H9 (cell line): Measurements from ENCODE around the gene ZNF644. TPM values are rescaled to one million over a fixed set of nuclear protein-coding genes. Genes with fewer than 3 reads are reported as not detected.

Source experiments
- DNase-seq: peaks from one replicate; pipeline ENCODE4 v3.0.0-alpha.2; 2017
- H2AFZ ChIP-seq: one replicate; pipeline ENCODE4 v1.6.1; 2013; ENCODE audit warnings: mild to moderate bottlenecking, low read length, control low read depth, moderate library complexity
- H2AK5ac ChIP-seq: 2 replicates; pipeline ENCODE4 v1.6.1; 2013; ENCODE audit warnings: low read length, control low read depth, mixed read lengths; ENCODE audit not compliant: insufficient read length
- H2BK120ac ChIP-seq: one replicate; pipeline ENCODE4 v1.6.1; 2013; ENCODE audit warnings: low read depth, mild to moderate bottlenecking, low read length, control low read depth, inconsistent platforms; ENCODE audit not compliant: poor library complexity, severe bottlenecking
- H2BK12ac ChIP-seq: 2 replicates; pipeline ENCODE4 v1.6.1; 2013; ENCODE audit warnings: low read length, control low read depth, mixed read lengths, low read depth; ENCODE audit not compliant: insufficient read length
- H2BK15ac ChIP-seq: 2 replicates; pipeline ENCODE4 v1.6.1; 2013; ENCODE audit warnings: low read depth, low read length, control low read depth
- H2BK20ac ChIP-seq: one replicate; pipeline ENCODE4 v1.6.1; 2013; ENCODE audit warnings: low read depth, mild to moderate bottlenecking, low read length, control low read depth, inconsistent platforms; ENCODE audit not compliant: poor library complexity, severe bottlenecking
- H2BK5ac ChIP-seq: 2 replicates; pipeline ENCODE4 v1.6.1; 2013; ENCODE audit warnings: low read length, control low read depth, mixed read lengths; ENCODE audit not compliant: insufficient read length
- H3K14ac ChIP-seq: 2 replicates; pipeline ENCODE4 v1.6.1; 2013; ENCODE audit warnings: low read length, control low read depth; ENCODE audit not compliant: insufficient read depth
- H3K18ac ChIP-seq: 2 replicates; pipeline ENCODE4 v1.6.1; 2013; ENCODE audit warnings: low read depth, mild to moderate bottlenecking, mixed read lengths, low read length, control low read depth; ENCODE audit not compliant: insufficient read length
- H3K23ac ChIP-seq: 2 replicates; pipeline ENCODE4 v1.6.1; 2013; ENCODE audit warnings: low read length, control low read depth, mixed read lengths, low read depth; ENCODE audit not compliant: insufficient read length
- H3K23me2 ChIP-seq: 2 replicates; pipeline ENCODE4 v1.6.1; 2013; ENCODE audit warnings: low read depth, mild to moderate bottlenecking, mixed read lengths, low read length, control low read depth; ENCODE audit not compliant: insufficient read length, poor library complexity, severe bottlenecking
- H3K27ac ChIP-seq: 2 replicates; pipeline ENCODE4 v1.5.1; 2013; ENCODE audit warnings: low read length, control low read depth, mixed read lengths, low read depth; ENCODE audit not compliant: insufficient read length
- H3K27me3 ChIP-seq: 2 replicates; pipeline ENCODE4 v1.6.1; 2013; ENCODE audit warnings: low read length, control low read depth, inconsistent platforms; ENCODE audit not compliant: insufficient read depth
- H3K4ac ChIP-seq: 2 replicates; pipeline ENCODE4 v1.6.1; 2013; ENCODE audit warnings: low read depth, mild to moderate bottlenecking, control low read depth, inconsistent platforms, low read length, moderate library complexity
- H3K4me1 ChIP-seq: 2 replicates; pipeline ENCODE4 v1.6.1; 2013; ENCODE audit warnings: low read length, control low read depth, inconsistent platforms; ENCODE audit not compliant: insufficient read depth
- H3K4me2 ChIP-seq: 2 replicates; pipeline ENCODE4 v1.6.1; 2013; ENCODE audit warnings: low read length, control low read depth, mixed read lengths; ENCODE audit not compliant: insufficient read length, insufficient read depth
- H3K56ac ChIP-seq: 2 replicates; pipeline ENCODE4 v1.6.1; 2013; ENCODE audit warnings: low read depth, mild to moderate bottlenecking, mixed read lengths, low read length, control low read depth; ENCODE audit not compliant: insufficient read length
- H3K79me1 ChIP-seq: 2 replicates; pipeline ENCODE4 v1.6.1; 2013; ENCODE audit warnings: low read depth, mild to moderate bottlenecking, moderate library complexity, low read length, control low read depth, inconsistent platforms; ENCODE audit not compliant: insufficient read depth, poor library complexity, severe bottlenecking
- H3K79me2 ChIP-seq: 2 replicates; pipeline ENCODE4 v1.6.1; 2013; ENCODE audit warnings: low read length, control low read depth, inconsistent platforms; ENCODE audit not compliant: insufficient read depth
- H3K9ac ChIP-seq: 2 replicates; pipeline ENCODE4 v1.6.1; 2013; ENCODE audit warnings: low read length, control low read depth, mixed read lengths; ENCODE audit not compliant: insufficient read length; ENCODE audit errors: extremely low read depth
- H3K9me3 ChIP-seq: one replicate; pipeline ENCODE4 v1.6.1; 2013; ENCODE audit warnings: low read depth, low read length, inconsistent platforms; ENCODE audit not compliant: control insufficient read depth
- H3T11ph ChIP-seq: one replicate; pipeline ENCODE4 v1.6.1; 2013; ENCODE audit warnings: mild to moderate bottlenecking, low read length, control low read depth, inconsistent platforms
- H4K20me1 ChIP-seq: one replicate; pipeline ENCODE4 v1.6.1; 2013; ENCODE audit not compliant: control insufficient read depth, insufficient read length, insufficient read depth
- H4K5ac ChIP-seq: 2 replicates; pipeline ENCODE4 v1.6.1; 2013; ENCODE audit warnings: low read depth, mild to moderate bottlenecking, mixed read lengths, low read length, control low read depth; ENCODE audit not compliant: insufficient read length
- H4K8ac ChIP-seq: replicated peaks from 2 replicates; pipeline ENCODE4 v1.6.1; 2013; ENCODE audit warnings: low read length, control low read depth, mixed read lengths, low read depth; ENCODE audit not compliant: insufficient read length
- H4K91ac ChIP-seq: 2 replicates; pipeline ENCODE4 v1.6.1; 2013; ENCODE audit warnings: low read depth, mild to moderate bottlenecking, moderate library complexity, mixed read lengths, low read length, control low read depth; ENCODE audit not compliant: insufficient read length
- H3K27ac Mint-ChIP-seq, 3 experiments: 2 replicates in 2 of 3; 3 replicates in 1 of 3; pipeline ENCODE4 v1.8.0; 2020 to 2021; ENCODE audit warnings: mixed read lengths in 3 of 3, mild to moderate bottlenecking in 1 of 3, moderate library complexity in 1 of 3
- H3K27me3 Mint-ChIP-seq: 2 replicates; pipeline ENCODE4 v1.8.0; 2021; ENCODE audit warnings: low read depth, mild to moderate bottlenecking, moderate library complexity, mixed read lengths
- H3K36me3 Mint-ChIP-seq, 3 experiments: 2 replicates in 2 of 3; 3 replicates in 1 of 3; pipeline ENCODE4 v1.8.0; 2020 to 2021; ENCODE audit warnings: low read depth in 3 of 3, mixed read lengths in 3 of 3; ENCODE audit not compliant: insufficient read depth in 1 of 3
- H3K4me1 Mint-ChIP-seq, 2 experiments: 2 replicates each; pipeline ENCODE4 v1.8.0; 2020; ENCODE audit warnings: mixed read lengths in 2 of 2
- H3K4me3 Mint-ChIP-seq, 2 experiments: 2 replicates in 1 of 2; 3 replicates in 1 of 2; pipeline ENCODE4 v1.8.0; 2020 to 2021; ENCODE audit warnings: mild to moderate bottlenecking in 2 of 2, mixed read lengths in 2 of 2, moderate library complexity in 1 of 2
- H3K9me3 Mint-ChIP-seq, 2 experiments: 2 replicates in 1 of 2; 3 replicates in 1 of 2; pipeline ENCODE4 v1.8.0; 2020; ENCODE audit warnings: mild to moderate bottlenecking in 2 of 2, mixed read lengths in 2 of 2, moderate library complexity in 1 of 2
- WGBS: extraction: QIAGEN DNeasy Blood & Tissue Kit; methylation state at CpG from one replicate; pipeline ENCODE4 v1.1.7; 2013; ENCODE audit warnings: missing lambda C conversion rate, low lambda C conversion rate, mixed read lengths; ENCODE audit not compliant: insufficient read length; ENCODE audit errors: extremely low coverage; 5-methylcytosine and 5-hydroxymethylcytosine counted together
- total RNA-seq: library from RNA; stranded (reverse); gene quantifications from 2 replicates; pipeline ENCODE4 v1.2.1, GENCODE V29; 2021
- TF ChIP-seq, protein P1 (sequence below): fragments of 200-600 bp; sonication (generic); conservative IDR thresholded peaks from 3 replicates; pipeline ENCODE4 v1.8.0; 2021; ENCODE audit warnings: antibody characterized with exemption, mild to moderate bottlenecking

The ZNF644 gene
- total RNA-seq, 1 experiment from 2014 or later, result 78.9 TPM

DNA sequence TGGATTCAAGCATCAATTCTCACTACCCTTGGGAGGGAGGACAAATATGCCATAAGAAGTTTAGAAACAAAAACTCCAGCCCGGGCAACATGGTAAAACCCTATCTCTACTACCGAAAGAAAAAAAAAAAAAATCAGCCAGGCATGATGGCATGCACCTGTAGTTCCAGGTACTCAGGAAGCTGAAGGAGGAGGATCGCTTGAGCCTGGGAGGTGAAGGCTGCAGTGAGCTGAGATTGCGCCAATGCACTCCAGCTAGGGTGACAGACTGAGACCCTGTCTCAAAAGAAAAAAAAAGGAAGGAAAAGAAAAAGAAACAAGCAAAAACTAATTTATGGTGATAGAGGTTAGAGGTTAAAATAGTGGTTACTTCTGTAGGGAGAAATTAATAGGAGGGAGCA is 9.6 kb downstream of the ZNF644 start:
- no peaks in the 10 kb centered on the region for H3K27me3 Mint-ChIP-seq
- no peak overlapping the region for H2BK15ac ChIP-seq
- no peak overlapping the region for H3K4ac ChIP-seq
- H4K20me1 ChIP-seq, result no peaks in the 10 kb centered on the region
- H3K14ac ChIP-seq, result no peak overlapping the region
- no peak overlapping the region for H2BK20ac ChIP-seq
- peaks cover 12% of the 10 kb centered on the region; the same call in 1 of the 2 replicates for H3K4me1 ChIP-seq
- H3K23ac ChIP-seq, result no peak overlapping the region
- no peak overlapping the region for H3K18ac ChIP-seq
- no peak overlapping the region for H2AFZ ChIP-seq
- H3K9me3 Mint-ChIP-seq, result peaks cover 0 to 2% of the 10 kb centered on the region in 2 experiments; a peak in 1 of 5 replicates
- no peak overlapping the region for H2AK5ac ChIP-seq
- H3K9me3 ChIP-seq, result no peaks in the 10 kb centered on the region
- peaks cover 4 to 11% (median 10%) of the 10 kb centered on the region in 3 experiments; a peak in 5 of 7 replicates for H3K36me3 Mint-ChIP-seq
- H3K4me3 Mint-ChIP-seq, result no peak overlapping the region; a peak in 1 of 5 replicates
- no peak overlapping the region for H2BK12ac ChIP-seq
- H3K27me3 ChIP-seq, result no peaks in the 10 kb centered on the region
- H3K56ac ChIP-seq, result no peak overlapping the region
- no peaks in the 10 kb centered on the region for H3K23me2 ChIP-seq
- no CpG with 5 or more reads among the region's 4 CpGs for WGBS
- TF ChIP-seq, protein P1, sequence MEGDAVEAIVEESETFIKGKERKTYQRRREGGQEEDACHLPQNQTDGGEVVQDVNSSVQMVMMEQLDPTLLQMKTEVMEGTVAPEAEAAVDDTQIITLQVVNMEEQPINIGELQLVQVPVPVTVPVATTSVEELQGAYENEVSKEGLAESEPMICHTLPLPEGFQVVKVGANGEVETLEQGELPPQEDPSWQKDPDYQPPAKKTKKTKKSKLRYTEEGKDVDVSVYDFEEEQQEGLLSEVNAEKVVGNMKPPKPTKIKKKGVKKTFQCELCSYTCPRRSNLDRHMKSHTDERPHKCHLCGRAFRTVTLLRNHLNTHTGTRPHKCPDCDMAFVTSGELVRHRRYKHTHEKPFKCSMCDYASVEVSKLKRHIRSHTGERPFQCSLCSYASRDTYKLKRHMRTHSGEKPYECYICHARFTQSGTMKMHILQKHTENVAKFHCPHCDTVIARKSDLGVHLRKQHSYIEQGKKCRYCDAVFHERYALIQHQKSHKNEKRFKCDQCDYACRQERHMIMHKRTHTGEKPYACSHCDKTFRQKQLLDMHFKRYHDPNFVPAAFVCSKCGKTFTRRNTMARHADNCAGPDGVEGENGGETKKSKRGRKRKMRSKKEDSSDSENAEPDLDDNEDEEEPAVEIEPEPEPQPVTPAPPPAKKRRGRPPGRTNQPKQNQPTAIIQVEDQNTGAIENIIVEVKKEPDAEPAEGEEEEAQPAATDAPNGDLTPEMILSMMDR, result no peak
- H2BK120ac ChIP-seq, result no peak overlapping the region
- no peak overlapping the region for H3T11ph ChIP-seq
- DNase-seq, result no peak
- peak overlapping the region; percentile 18 to 50 (median 48); a peak in 4 of 7 replicates for H3K27ac Mint-ChIP-seq
- H2BK5ac ChIP-seq, result no peak overlapping the region
- peaks cover 13% of the 10 kb centered on the region for H3K79me1 ChIP-seq
- H3K9ac ChIP-seq, result no peak overlapping the region
- H3K4me2 ChIP-seq, result no peak overlapping the region
- no peak overlapping the region for H3K27ac ChIP-seq
- H4K8ac ChIP-seq, result no peak overlapping the region
- no peak overlapping the region for H4K91ac ChIP-seq
- no peak overlapping the region for H4K5ac ChIP-seq
- H3K79me2 ChIP-seq, result peaks cover 43% of the 10 kb centered on the region; the same call in 1 of the 2 replicates
- peaks cover 70 to 74% of the 10 kb centered on the region in 2 experiments for H3K4me1 Mint-ChIP-seq
